GM19238 (cell line): ENCODE data around the gene NEK11.
"Not testable (repeated sequence)": the region's sequence is repeated elsewhere in the genome, so short reads cannot be mapped to it uniquely, and the experiment has no call there.

Source experiments
- DNase-seq: peaks from one replicate; pipeline ENCODE4 v3.0.0; 2011; ENCODE audit warnings: low spot score; ENCODE audit not compliant: insufficient read length

The NEK11 gene

DNA sequence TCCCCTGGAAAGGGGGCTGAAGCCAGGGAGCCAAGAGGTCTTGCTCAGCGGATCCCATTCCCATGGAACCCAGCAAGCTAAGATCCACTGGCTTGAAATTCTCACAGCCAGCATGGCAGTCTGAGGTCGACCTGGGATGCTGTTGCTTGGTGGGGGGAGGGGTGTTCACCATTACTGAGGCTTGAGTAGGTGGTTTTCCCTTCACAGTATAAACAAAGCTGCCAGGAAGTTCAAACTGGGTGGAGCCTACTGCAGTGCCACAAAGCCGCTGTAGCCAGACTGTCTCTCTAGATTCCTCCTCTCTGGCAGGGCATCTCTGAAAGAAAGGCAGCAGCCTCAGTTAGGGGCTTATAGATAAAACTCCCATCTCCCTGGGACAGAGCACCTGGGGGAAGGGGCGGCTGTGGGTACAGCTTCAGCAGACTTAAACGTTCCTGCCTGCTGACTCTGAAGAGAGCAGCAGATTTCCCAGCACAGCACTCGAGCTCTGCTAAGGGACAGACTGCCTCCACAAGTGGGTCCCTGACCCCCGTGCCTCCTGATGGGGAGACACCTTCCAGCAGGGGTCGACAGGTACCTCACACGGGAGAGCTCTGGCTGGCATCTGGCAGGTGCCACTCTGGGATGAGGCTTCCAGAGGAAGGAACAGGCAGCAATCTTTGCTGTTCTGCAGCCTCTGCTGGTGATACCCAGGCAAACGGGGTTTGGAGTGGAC lies 15.8 kb downstream of the NEK11 start:
- not testable (repeated sequence) for DNase-seq

- no peak for DNase-seq
Measured at GRCh38 chr3:131047582-131047981, 20.9 kb downstream of the NEK11 start.

DNA sequence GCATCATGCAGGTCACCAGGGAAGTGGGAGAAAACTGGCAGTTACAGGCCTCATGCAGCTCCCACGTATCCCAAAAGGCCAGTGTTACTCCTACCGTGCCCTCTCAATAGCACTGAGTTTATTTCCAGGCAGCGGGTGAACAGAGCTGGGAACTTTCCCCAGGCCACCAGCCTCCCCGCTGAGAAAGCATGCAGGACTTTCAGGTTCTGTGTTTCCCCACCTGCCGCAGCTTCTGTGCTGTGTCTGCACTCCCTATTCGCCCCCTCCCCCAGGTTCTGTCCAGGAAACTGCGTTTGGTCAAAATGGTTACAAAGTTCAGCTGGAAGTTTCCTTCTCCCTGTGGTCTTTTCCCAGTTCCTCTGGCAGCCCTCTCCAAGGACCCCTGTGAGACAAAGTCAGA lies 21.4 kb downstream of the NEK11 start:
- DNase-seq, result no peak

GRCh38 chr3:131050001-131050400 lies 23.3 kb downstream of the NEK11 start:
- DNase-seq, result no peak

DNA sequence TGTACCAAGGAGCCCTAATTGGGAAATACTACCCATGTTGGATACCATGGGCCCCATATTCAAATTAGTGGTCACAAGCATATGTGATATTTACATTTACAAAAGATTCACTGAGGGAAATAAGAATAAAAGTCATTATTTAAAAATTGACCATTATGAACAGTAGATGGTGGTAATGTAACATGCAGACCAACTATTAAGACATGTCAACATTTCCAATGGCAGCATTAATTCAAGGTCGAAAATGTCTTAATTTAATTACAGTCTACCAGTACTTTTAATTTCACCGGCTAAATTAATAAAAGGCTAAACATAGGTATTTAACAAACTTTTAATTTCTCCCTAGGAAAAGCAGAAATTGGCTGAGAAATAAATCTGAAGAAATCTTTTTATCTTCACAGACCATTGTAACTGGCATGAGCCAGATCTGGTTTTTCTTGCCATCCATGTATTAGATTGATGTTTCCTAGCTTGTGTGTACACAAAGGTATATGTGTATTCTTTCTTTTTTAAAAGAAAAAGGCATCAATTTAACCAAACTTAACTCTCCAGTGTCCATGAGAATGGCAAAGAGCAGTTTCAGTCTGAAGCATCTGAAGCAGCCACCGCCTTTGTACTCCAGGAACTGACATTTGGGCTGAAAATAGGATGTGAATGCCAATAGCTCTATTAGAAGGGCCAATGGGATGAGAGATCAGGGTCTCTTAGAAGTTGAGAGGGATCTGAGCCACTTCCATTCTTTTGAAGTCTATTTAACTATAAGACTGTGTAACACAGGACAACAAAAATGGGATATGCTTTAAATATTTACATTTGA lies 26.6 kb downstream of the NEK11 start:
- DNase-seq, result no peak

GRCh38 chr3:131067983-131068382 lies 41.3 kb downstream of the NEK11 start:
- DNase-seq, result no peak

DNA sequence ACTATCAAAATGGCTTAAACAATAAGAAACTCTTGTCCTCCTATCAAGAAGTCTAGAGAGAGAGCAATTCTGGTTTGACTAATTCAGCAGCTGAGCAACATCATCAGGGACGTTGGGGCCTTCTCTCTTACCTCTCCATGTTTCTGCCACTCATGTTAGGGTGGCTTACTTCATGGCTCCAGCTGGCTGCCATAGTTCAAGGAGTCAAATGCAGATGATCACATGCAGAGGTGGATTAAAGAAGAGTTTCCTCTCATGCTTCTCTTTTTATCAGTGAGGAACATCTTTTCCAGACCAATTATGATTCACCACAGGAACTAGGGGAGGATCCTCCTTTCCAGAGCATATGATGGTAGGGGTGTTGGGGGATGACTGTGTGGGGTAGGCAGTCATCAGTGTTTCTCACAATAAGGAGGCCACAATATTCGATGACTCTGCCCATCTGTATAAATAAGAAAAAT lies 45.5 kb downstream of the NEK11 start:
- DNase-seq, result no peak

GRCh38 chr3:131072845-131073244 lies 46.2 kb downstream of the NEK11 start:
- DNase-seq, result no peak

- DNase-seq, result no peak
Measured at GRCh38 chr3:131075632-131076328, 49.1 kb downstream of the NEK11 start.

DNA sequence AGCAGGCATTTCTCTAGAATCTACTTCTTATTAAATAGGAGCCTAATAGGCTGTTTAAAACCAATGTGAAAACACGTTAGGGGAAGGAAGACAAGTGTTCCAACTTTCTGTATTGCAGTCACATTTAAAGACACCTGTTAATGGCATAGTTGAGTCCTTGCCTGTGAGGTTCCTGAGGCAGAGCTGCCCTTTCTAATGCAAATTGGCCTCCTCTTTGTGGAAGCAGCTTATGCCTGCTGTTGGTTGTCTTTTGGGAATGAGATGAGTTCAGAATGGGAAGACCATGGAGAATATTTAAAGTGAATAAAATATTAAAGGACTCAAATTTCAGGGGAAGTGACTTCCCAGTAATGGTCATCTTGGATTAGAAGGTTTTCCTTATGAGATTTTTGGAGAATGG lies 51.2 kb downstream of the NEK11 start:
- DNase-seq, result no peak

- DNase-seq, result no peak
Measured at GRCh38 chr3:131079086-131079485, 52.4 kb downstream of the NEK11 start.

DNA sequence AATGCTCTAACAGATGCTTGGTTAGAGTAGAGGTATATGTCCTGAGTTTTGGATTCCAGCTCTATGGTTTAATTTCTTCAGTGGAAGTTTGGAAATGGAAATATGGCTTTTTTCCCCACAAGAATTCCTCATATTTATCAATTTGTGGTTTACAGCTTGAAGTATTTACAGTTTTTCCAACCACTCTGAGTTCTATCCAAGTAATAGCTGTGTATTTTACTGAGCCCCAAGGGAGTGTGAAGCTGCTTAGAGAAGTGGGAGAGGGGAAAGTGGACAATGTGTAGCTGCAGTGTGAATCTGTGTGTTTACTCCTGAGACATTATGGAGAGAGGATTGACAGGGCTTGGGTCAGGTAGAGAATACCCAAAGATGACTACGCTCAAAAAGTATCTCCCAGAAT lies 54.5 kb downstream of the NEK11 start:
- DNase-seq, result no peak

GRCh38 chr3:131082246-131082645 lies 55.6 kb downstream of the NEK11 start:
- DNase-seq, result no peak

- DNase-seq, result no peak
Measured at GRCh38 chr3:131082871-131083863, 56.5 kb downstream of the NEK11 start.

DNA sequence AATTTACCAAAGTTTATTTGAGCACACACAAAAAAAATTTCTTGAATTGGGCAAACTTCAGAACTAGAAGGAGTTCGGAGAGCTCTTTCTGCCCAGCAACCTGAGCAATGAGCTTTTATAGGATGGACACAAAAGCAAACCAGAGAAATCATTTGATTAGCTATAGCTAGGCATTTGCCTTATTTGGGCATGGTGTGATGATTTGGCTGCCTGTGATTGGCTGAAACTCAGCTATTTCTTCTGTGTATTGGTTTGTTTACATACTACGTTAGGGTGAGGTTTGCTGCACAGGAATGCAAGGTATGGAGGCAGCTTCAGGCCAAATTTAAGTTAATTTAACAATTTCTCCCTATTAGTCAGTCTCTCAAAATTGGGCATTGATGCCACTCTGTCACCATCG lies 65.1 kb downstream of the NEK11 start:
- no peak for DNase-seq

DNA sequence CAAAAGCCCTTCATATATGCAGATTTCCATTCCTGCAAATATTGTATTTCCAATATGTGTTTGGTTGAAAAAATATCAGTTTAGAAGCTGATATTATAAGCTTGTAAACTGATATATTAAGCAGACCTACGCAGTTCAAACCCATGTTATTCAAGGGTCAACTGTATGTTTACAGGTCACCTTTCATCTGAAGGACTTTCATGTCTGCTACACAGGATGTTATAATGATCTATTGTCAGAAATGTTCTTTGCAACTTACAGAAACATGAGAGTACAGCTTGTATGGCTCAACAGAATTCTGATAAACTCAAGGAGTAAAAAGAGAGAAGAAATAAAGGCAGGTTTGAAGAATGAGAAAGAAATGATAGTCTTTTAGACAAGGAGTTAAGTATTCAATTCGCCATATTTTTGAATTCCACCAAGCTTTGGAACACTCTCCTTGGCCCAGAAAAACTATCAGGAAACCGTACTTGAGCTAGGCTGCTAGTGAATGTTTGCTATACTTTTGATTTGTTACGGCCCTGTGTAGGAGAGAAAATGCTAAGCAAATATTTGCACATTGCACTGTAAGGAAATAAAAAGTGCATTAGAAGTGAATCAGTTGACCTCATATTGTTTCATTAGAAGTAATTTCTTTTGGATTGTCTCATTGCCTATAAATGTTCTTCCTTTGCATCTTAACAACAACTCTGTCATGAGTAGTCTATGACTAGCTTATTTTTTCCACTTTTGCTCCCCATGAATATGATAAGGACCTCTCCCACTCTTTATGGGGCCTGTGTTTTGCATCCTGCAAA lies 81.2 kb downstream of the NEK11 start:
- no peak for DNase-seq

DNA sequence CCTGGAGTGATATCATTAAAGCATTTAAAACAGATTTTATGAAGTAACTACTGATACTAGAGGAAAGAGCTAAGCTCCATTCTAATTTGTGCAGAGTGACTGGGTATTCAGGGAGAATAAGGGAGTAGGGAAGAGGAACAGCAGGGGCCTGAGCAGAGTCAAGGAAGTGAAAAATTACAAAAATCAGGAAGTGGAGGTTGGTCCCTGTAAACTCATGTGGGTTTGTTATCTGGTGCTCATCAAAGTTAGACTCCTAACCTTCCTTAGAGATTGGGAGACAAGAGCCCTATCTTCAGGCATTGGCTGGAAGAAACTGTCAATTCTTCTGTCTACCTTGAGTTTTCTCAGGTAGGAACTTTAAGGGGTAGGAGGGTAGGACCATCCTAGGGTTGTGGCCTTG lies 82.5 kb downstream of the NEK11 start:
- DNase-seq, result no peak

DNA sequence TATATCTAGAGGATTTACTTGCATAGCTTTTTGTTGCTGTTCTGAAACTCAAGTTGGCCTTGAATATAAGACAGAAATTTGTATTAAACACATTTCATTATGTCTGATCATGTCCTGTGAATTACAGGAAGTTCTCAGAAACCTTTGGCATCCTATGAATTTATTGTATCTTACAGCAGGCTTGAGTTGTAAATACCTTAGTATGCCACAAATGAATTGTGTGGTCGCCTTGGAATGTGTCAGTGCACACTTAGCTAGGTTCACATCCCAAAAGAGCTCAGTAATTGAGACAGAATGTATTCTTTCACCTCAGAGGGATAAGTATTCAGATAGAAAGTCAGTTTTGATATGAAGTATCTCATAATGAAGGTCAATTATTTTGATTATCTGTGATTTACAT lies 83.4 kb downstream of the NEK11 start:
- DNase-seq, result no peak

GRCh38 chr3:131114256-131114655 lies 87.6 kb downstream of the NEK11 start:
- no peak for DNase-seq

GRCh38 chr3:131125684-131126083 lies 99.0 kb downstream of the NEK11 start:
- no peak for DNase-seq
